Measurements from ENCODE around the gene MTF2.

GRCh38 chr1:93180723-93181613 lies 101.9 kb downstream of the MTF2 start, which contains the start of gene CCDC18:
- TF ChIP-seq CTCF (IDR thresholded peaks at IDR 0.05; ENCODE audit: insufficient read depth, low read length) (no peak), POLR2AphosphoS5 (IDR thresholded peaks at IDR 0.05; ENCODE audit: low read depth) (peak; percentile 72), GABPA (IDR thresholded peaks at IDR 0.05; ENCODE audit: low read depth) (no peak)
